HepG2 (cell line): ENCODE data around the gene CNTN4.

ENCODE experiments used
- SP1 ChIP-seq, 2 experiments: fragments of 450-650 bp in 1 of 2; sonication (generic) in 1 of 2; formaldehyde crosslinking in 1 of 2; IDR thresholded peaks; 2 replicates each; pipeline versions ENCODE4 v1.4.0 to v1.6.1; 2016 to 2020; ENCODE audit warnings: missing genetic modification reagents in 1 of 2
- ZNF430 ChIP-seq: sonication (generic); formaldehyde crosslinking; IDR thresholded peaks from 2 replicates; pipeline ENCODE4 v1.9.0; 2021; ENCODE audit warnings: mild to moderate bottlenecking, missing genetic modification reagents

GRCh38 chr3:2645001-2645400 lies 546.3 kb downstream of the CNTN4 start:
- TF ChIP-seq ZNF430 (CRISPR knock-in tag) (no peak), SP1 (IDR thresholded peaks at IDR 0.05) (no peak), SP1 (CRISPR knock-in tag; IDR thresholded peaks at IDR 0.05) (no peak)
